PFSK-1 (cell line): ENCODE measurements around the gene PRMT3.

ENCODE experiments used
- POLR2AphosphoS5 ChIP-seq: IDR thresholded peaks from 2 replicates; pipeline ENCODE4 v1.6.1; 2012; ENCODE audit warnings: low read depth, mild to moderate bottlenecking, control low read depth, low read length, moderate library complexity
- TAF1 ChIP-seq: IDR thresholded peaks from 2 replicates; pipeline ENCODE4 v1.6.1; 2012; ENCODE audit warnings: low read length, control low read depth, borderline replicate concordance; ENCODE audit not compliant: insufficient read depth

GRCh38 chr11:20551096-20551495, 163.6 kb downstream of the PRMT3 start:
- TF ChIP-seq TAF1 (no peak), POLR2AphosphoS5 (no peak)
